ENCODE data around the gene ZNF415. TPM values are rescaled to one million over a fixed set of nuclear protein-coding genes. Genes with fewer than 3 reads are reported as not detected.

Gene ZNF415
- total and polyA plus RNA-seq, 8 donors: 7.2 to 24.8 (median 23.4) TPM

DNA sequence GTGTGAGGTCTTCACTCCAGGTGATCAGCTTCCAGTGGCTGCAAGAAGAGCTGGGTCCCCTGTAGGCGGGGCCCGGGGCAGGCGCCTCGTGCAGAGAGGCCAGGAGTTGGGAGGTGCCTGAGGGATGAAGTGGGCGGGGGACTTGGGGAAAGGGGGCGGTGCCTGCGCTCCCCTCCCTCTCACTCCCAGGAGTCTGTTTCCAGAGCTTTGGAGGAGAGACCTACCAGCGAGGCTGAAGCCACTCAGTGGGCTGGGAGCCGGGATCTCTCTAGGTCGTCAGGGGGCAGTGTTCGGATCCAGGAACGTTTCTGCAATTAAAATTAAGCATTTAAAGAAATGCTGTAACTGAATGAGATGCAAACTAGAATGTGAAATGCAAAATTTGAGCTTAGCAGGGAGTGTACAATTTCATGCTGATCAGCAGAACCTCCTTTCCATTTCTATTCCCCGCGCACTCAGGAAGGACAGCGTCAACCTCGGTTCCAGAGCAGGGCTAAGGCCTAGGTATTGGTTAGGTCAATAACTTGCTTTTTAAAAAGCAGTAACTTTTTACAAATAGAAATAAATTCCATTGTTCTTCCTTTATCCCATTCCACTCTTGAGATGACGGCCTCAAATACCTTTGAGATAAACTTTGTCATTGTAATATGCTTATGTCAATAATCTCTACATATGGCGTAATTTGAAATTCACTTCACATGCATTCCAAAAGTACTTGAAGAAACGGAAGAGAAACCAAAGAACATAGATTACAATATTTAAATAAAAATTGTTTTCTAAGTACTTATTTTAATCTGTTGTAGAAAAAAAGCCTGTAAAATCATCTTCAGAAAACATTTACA is 41.1 kb downstream of the ZNF415 start:
- Histone ChIP-seq H3K27me3 (no peaks in the 10 kb centered on the region), H3K27ac (no peak overlapping the region), H3K36me3 (peaks cover 0 to 67% of the 10 kb centered on the region in 2 donors), H3K9me3 (peaks cover 0 to 3% of the 10 kb centered on the region in 2 donors), H3K4me3 (no peak overlapping the region), H3K4me1 (no peaks in the 10 kb centered on the region)
- TF ChIP-seq, protein P1, sequence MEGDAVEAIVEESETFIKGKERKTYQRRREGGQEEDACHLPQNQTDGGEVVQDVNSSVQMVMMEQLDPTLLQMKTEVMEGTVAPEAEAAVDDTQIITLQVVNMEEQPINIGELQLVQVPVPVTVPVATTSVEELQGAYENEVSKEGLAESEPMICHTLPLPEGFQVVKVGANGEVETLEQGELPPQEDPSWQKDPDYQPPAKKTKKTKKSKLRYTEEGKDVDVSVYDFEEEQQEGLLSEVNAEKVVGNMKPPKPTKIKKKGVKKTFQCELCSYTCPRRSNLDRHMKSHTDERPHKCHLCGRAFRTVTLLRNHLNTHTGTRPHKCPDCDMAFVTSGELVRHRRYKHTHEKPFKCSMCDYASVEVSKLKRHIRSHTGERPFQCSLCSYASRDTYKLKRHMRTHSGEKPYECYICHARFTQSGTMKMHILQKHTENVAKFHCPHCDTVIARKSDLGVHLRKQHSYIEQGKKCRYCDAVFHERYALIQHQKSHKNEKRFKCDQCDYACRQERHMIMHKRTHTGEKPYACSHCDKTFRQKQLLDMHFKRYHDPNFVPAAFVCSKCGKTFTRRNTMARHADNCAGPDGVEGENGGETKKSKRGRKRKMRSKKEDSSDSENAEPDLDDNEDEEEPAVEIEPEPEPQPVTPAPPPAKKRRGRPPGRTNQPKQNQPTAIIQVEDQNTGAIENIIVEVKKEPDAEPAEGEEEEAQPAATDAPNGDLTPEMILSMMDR (IDR thresholded peaks at IDR 0.05): no peak
- ATAC-seq (no peak), DNase-seq (peak in 1 of 4 donors; percentile 13)
- intact Hi-C loops (cut with DNase I): no loop called here

DNA sequence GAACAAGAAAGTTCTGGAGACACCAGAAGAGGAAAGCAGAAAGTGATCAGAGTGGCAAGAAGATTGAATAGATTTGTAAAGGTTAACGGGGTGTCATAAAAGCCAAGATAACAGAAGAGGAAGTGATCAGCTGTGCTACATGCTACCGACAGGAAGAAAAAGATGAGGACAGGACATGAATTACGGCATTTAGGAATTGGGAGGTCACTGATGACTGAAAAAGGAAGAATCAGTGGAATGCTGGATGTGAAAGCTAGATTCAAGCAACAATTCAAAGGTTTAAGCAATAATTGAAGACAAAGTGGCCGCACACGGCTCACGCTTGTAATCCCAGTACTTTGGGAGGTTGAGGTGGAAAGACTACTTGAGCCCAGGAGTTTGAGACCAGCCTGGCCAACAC is 44.6 kb downstream of the ZNF415 start:
- intact Hi-C loops (cut with DNase I): no loop called here
- H3K27ac ChIP-seq: peak overlapping the region in 1 of 2 donors; percentile 5
- peaks cover 0 to 90% of the 10 kb centered on the region in 2 donors for H3K36me3 ChIP-seq

DNA sequence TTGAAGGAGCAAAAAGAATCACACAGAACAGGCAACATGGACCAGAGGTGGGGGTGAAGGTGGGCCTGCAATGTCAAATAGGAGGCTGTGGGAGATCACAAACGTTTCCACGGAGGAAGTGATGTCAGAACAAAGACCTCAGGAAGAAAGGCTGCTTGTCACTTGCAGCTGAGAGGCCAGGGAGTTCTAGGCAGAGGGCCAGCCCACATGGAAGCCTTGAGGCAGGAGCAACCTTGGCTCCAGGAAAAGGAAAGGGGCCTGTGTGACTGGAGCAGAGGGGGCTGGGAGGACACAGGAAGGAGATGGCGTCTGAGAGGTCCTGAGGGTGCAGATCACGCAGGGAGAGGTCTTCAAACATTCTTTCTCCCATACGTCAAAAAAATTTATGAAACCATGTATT is 45.8 kb downstream of the ZNF415 start:
- intact Hi-C loops (cut with DNase I): no loop called here
- TF ChIP-seq, protein P1 (IDR thresholded peaks at IDR 0.05): no peak
- ATAC-seq: peak; percentile 30
- Histone ChIP-seq H3K4me3 (no peak overlapping the region), H3K27ac (peak overlapping the region; percentile 5 to 45), H3K4me1 (no peaks in the 10 kb centered on the region), H3K9me3 (peaks cover 0 to 7% of the 10 kb centered on the region in 2 donors), H3K27me3 (no peaks in the 10 kb centered on the region), H3K36me3 (peaks cover 0 to 97% of the 10 kb centered on the region in 2 donors)
- DNase-seq: no peak

More for the DNA sequence above, 44.6 kb downstream of the ZNF415 start:
- no peaks in the 10 kb centered on the region for H3K4me1 ChIP-seq
- TF ChIP-seq, protein P1 (IDR thresholded peaks at IDR 0.05): no peak
- DNase-seq: no peak
- no peaks in the 10 kb centered on the region for H3K27me3 ChIP-seq
- no peaks in the 10 kb centered on the region for H3K9me3 ChIP-seq
- no peak overlapping the region for H3K4me3 ChIP-seq
- ATAC-seq: no peak

DNA sequence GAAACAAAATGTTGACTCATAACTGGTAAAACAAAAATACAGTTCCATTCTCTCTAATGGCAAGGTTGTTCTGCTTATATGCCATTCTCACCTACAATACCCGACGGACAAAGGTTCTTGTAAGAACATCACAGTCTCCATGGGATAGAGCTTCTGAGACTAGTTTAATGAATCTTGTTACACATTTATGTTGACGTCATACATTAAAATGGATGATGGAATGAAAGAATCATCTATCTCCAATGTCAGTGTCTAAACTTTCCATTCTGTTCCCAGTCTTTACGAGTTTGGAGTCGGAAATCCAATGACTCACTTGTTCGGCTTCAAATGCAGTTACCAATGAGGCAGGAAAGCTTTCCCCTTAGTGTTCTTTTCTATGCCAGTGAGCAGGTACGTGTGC is 47.2 kb downstream of the ZNF415 start:
- ATAC-seq (no peak), DNase-seq (no peak)
- Histone ChIP-seq H3K9me3 (peaks cover 0 to 22% of the 10 kb centered on the region in 2 donors), H3K27me3 (no peaks in the 10 kb centered on the region), H3K27ac (no peak overlapping the region), H3K36me3 (peaks cover 0 to 82% of the 10 kb centered on the region in 2 donors), H3K4me1 (no peaks in the 10 kb centered on the region), H3K4me3 (no peak overlapping the region)
- TF ChIP-seq, protein P1 (IDR thresholded peaks at IDR 0.05): no peak
- intact Hi-C loops (cut with DNase I): no loop called here

DNA sequence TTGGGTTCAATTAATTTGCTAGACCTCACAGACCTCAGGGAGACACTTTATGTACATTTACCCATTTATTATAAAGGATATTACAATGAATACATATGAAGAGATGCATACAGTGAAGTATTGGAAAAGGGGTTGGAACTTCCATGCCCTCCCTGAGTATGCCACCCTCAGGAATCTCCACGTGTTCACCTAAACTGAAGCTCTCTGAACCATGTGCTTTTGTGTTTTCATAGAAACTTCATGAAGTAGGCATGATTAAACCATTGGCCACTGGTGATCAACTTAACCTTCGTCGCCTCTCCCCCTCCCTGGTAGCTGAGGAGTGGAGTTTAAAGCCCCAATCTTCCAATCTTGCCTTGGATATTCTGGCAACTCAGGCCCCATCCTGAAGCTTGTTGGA is 49.8 kb downstream of the ZNF415 start:
- no peaks in the 10 kb centered on the region for H3K4me1 ChIP-seq
- DNase-seq: no peak
- peaks cover 0 to 69% of the 10 kb centered on the region in 2 donors for H3K36me3 ChIP-seq
- H3K9me3 ChIP-seq: peaks cover 0 to 39% of the 10 kb centered on the region in 2 donors
- no peaks in the 10 kb centered on the region for H3K27me3 ChIP-seq
- ATAC-seq: no peak
- H3K27ac ChIP-seq: no peak overlapping the region
- intact Hi-C loops (cut with DNase I): no loop called here
- H3K4me3 ChIP-seq: no peak overlapping the region
- TF ChIP-seq, protein P1 (IDR thresholded peaks at IDR 0.05): no peak

Data from left lung (tissue), 10 donors.